HUES6 (cell line): ENCODE data around the gene LYZ.

Experiments used
- H3K27ac ChIP-seq: 2 replicates; pipeline ENCODE4 v1.7.0; 2013; ENCODE audit warnings: low read depth, mild to moderate bottlenecking, low read length, inconsistent platforms
- H3K27me3 ChIP-seq: 2 replicates; pipeline ENCODE4 v1.6.1; 2013; ENCODE audit warnings: low read length; ENCODE audit not compliant: control insufficient read depth, insufficient read depth
- H3K36me3 ChIP-seq: 2 replicates; pipeline ENCODE4 v1.6.1; 2013; ENCODE audit warnings: low read length; ENCODE audit not compliant: control insufficient read depth, insufficient read depth
- H3K4me1 ChIP-seq: 2 replicates; pipeline ENCODE4 v1.6.1; 2013; ENCODE audit warnings: low read length; ENCODE audit not compliant: control insufficient read depth, insufficient read depth
- H3K4me3 ChIP-seq: 2 replicates; pipeline ENCODE4 v1.5.1; 2013; ENCODE audit warnings: low read depth, low read length
- H3K9ac ChIP-seq: one replicate; pipeline ENCODE4 v1.6.1; 2013; ENCODE audit warnings: mild to moderate bottlenecking, low read length
- H3K9me3 ChIP-seq: 2 replicates; pipeline ENCODE4 v1.6.1; 2013; ENCODE audit warnings: low read depth, low read length; ENCODE audit not compliant: control insufficient read depth, insufficient read depth

The LYZ gene

GRCh38 chr12:69389831-69390230 lies 41.6 kb downstream of the LYZ start:
- Histone ChIP-seq H3K9ac (no peak overlapping the region), H3K36me3 (peaks cover 32% of the 10 kb centered on the region), H3K4me1 (no peaks in the 10 kb centered on the region), H3K27ac (no peak overlapping the region), H3K9me3 (no peaks in the 10 kb centered on the region), H3K27me3 (no peaks in the 10 kb centered on the region), H3K4me3 (no peak overlapping the region)

GRCh38 chr12:69392179-69392928 lies 44.2 kb downstream of the LYZ start:
- H3K4me3 ChIP-seq: no peak overlapping the region
- H3K9me3 ChIP-seq: peaks cover 5% of the 10 kb centered on the region
- H3K9ac ChIP-seq: no peak overlapping the region
- H3K36me3 ChIP-seq: peaks cover 32% of the 10 kb centered on the region
- H3K27ac ChIP-seq: no peak overlapping the region
- no peaks in the 10 kb centered on the region for H3K4me1 ChIP-seq
- no peaks in the 10 kb centered on the region for H3K27me3 ChIP-seq

DNA sequence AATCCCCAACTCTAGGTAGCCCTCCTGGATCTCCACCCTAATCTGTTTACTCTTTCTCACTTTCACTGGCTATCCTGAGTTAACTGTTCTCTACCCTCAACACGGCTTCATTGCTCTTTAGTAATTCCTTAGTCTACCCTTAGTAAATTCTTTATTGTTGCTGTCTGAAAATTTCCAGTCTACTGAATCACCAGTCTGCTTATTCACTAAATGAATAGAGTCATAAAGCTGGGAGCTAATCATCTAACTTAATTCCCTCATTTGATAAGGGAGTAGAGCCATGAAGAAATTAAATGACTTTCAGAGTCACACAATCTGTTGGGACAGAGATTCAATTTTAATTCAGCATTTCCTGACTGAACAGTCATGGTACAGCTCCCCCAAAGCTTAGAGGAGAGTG lies 47.9 kb downstream of the LYZ start:
- H3K27ac ChIP-seq: no peak overlapping the region
- no peak overlapping the region for H3K9ac ChIP-seq
- H3K36me3 ChIP-seq: peaks cover 11% of the 10 kb centered on the region
- H3K27me3 ChIP-seq: no peaks in the 10 kb centered on the region
- peaks cover 5% of the 10 kb centered on the region for H3K9me3 ChIP-seq
- no peaks in the 10 kb centered on the region for H3K4me1 ChIP-seq
- no peak overlapping the region for H3K4me3 ChIP-seq

DNA sequence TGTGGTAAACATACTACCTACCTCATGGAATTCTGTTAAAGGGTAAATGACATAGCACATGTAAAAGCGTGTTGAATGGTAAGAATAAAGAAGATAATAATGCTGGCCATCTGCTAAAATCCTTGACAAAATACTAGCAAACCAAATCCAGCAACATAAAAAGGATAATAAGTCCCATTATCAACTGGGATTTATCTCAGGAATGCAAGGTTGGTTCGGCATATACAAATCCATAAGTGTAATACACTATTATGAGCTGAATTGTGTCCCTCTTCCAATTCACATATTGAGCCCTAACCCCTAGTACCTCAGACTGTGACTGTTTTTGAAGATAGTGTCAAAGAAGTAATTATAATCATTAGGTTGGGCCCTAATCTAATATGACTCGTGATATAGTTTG lies 48.8 kb downstream of the LYZ start:
- Histone ChIP-seq H3K4me1 (no peaks in the 10 kb centered on the region), H3K9me3 (peaks cover 5% of the 10 kb centered on the region), H3K27ac (no peak overlapping the region), H3K9ac (no peak overlapping the region), H3K36me3 (peaks cover 2% of the 10 kb centered on the region; the same call in 1 of the 2 replicates), H3K4me3 (no peak overlapping the region), H3K27me3 (no peaks in the 10 kb centered on the region)

GRCh38 chr12:69397978-69398377 lies 49.8 kb downstream of the LYZ start:
- Histone ChIP-seq H3K9me3 (peaks cover 5% of the 10 kb centered on the region), H3K27me3 (no peaks in the 10 kb centered on the region), H3K36me3 (no peaks in the 10 kb centered on the region; the same call in 1 of the 2 replicates), H3K27ac (no peak overlapping the region), H3K4me1 (no peaks in the 10 kb centered on the region), H3K9ac (no peak overlapping the region), H3K4me3 (no peak overlapping the region)

GRCh38 chr12:69401940-69402339 lies 53.8 kb downstream of the LYZ start:
- H3K4me3 ChIP-seq: no peak overlapping the region
- no peaks in the 10 kb centered on the region for H3K27me3 ChIP-seq
- H3K4me1 ChIP-seq: no peaks in the 10 kb centered on the region
- no peak overlapping the region for H3K9ac ChIP-seq
- peaks cover 3% of the 10 kb centered on the region for H3K9me3 ChIP-seq
- no peaks in the 10 kb centered on the region for H3K36me3 ChIP-seq
- H3K27ac ChIP-seq: no peak overlapping the region
